Ecto neural progenitor cell (in vitro differentiated cells): ENCODE results near the gene ARL14EP.

ENCODE experiments used
- DNase-seq: peaks from one replicate; pipeline ENCODE4 v3.0.0-alpha.2; 2018; ENCODE audit warnings: low spot score

ARL14EP gene

DNA sequence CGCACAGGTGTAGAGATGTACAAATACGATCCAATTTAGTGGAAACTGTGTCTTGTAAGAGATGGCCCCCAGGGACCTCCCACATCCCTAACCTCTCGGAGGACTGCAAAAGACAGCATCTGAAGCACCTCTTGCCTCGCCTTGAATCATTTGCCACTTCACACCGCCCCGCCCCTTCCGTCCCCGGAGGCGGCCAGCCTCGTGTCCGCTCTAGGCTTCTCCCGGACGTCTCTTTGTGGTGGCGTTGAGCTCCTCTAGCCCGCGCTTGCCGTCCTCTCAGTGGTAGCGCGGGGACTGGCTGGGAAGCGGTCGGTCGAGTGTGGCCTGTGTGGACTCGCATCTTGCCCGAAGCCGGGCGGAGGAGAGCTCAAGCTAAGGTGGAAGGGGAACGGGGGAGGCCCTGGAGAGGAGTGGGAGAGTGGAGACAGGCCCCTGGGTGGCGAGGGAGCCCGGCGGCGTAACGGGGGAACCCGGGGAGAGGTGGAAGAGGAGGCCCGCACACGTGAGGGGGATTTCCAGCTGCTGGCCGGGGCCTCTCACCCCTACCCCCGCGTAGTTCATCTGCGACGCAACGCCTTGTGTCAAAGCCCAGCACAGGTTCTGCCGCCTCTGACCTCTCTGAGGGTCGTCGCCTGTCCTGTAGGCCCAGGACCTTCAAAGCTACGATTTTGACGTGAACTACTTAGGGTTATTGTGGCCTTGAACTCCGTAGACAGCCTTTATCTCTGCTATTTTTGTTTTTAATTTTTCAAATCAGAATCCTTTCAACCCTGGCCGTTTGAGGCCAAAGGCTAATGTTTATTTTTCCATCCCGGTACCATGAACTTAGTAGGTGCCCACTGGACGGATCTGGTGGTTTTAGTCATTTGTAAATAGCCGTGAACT lies at the start of gene ARL14EP:
TSS of gene ARL14EP (plus strand) at position 279 of the 885 bp plus-strand sequence. CDS start 7,845 bp downstream, outside the sequence.
- DNase-seq: peak; percentile 95

DNA sequence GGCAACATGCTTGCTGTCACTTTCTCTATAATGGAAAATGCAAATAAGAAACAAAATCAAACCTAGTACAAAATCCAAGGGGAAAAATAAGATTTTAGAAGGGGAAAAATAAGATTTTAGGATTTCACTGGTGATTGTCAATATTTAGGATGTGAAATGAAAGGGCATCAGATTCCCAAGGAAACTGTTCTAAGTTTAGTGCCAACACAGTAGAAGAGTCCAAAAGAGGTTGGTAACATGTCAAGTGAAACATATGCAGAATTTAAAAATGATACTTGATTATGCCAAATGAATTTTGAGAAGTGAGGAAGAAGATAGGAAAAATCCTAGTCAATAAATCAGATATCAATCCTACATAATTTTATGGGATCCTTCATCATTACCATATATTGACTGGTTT lies 45.7 kb upstream of the ARL14EP start:
- DNase-seq: no peak

DNA sequence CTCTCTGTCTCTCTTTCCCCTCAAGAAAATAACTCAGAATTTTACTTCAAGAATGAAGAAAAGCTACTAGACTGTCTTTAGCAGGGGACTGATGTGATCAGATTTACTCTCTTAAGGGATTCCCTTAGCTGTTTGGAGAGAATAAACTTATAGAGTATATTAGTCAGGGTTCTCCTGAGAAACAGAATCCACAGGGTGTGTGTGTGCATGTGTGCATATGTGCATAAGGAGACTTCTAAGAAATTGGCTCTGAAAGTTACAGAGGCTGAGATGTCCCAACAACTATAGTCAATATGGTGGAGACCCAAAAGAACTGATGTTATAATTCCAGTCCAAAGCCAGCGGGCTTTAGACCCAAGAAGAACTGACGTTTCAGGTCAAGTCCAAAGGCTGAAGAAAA lies 43.1 kb upstream of the ARL14EP start:
- no peak for DNase-seq

DNA sequence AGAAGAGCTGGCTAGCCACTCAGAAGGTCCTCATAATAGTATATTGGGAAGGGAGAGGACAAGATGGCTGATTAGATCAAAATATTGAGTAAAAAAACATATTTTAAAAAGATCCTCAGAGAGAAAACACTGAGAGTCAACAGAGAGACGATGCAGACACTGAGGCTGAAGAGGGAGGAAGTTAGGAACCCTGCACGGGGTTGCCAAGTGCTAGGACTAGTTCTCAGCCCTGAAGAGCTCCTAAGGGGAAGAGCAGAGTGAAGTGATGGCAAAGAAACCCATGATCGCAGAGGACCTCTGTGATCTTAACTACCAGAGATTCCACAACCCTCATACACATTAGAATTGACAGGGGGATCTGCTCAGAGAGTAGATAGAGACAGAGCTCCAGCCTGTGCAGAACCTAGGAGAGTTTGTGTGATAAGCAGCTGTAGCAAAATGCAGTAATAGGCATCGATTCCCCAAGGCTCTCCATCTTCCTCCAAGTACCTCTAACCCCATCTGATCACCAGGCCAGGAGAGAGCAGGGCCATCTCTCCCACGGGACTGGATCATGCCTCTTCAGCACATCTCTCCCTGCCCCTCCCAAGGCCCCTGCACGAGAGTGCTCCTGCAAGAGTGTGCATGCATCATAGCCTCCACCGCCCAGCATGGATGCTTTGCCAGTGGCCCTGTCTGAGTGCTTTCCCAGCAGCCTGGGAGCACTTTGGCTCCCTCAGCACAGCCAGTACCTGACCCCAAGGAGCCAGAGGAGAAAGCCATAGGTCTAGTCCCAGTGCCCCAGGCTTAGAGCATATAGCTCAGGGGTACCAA lies 41.2 kb upstream of the ARL14EP start:
- no peak for DNase-seq

DNA sequence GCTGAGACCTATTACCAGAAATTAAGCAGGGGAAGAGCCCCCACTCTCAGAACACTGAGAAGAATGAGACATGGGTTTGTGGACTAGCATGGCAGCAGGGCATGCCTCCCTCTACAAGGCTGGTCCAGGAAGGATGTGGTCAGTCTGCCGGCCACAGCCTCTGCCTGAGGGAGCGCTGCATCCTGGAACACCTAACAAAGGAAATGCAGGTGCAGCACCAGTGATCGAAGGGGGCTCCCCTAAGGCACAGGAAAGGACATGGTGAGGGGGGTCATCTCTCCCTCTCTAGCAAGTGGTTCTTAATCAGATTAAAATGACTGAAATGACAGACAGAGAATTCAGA lies 40.6 kb upstream of the ARL14EP start:
- DNase-seq: no peak

DNA sequence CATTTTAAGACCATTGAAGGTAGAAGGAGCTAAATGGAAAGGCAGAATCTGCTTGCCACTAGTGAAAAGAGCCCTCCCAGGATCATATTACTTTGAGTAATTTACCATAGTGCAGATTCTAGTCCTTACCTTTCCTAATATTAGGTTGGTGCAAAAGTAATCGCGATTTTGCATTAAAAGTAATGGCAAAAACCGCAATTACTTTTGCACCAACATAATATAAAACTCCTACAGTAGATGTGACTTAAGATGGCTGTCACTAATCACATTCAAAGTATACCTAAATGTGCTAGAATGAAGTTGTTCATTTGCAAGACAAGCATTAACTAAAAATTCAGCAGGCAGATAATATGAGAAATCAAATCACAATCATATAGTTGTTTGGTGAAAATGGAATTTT lies 38.1 kb upstream of the ARL14EP start:
- DNase-seq: no peak

DNA sequence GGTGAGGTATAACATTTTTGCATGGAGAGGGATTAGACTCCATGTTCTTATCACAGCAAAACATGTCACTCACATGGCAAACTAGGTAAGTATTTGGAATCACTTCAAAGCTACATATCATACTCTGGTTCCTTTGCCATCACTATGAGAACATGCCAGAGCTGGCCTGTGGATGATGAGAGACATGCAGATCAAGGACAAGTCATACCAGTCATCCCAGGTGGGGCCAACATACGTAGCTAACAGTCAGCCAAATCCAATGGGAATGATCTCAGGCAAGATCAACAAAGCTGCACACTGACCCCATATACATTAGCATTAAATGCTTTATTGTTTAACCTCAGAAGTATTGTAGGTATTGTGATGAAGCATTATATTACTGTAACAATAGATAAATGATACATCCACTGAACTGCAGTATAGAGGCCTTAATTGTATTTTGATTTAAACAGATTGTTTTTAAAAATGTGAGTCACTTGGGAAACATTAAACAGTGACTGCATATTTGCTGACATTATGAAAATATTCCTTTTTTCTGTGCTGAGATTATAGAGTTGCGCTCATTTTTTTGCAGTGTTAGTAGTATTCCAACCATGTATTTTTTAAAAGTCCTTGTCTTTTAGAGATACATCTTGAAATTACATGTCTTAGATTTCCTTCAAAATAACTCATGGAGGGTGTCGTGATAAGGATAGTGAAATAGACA lies 37.3 kb upstream of the ARL14EP start:
- DNase-seq: no peak

DNA sequence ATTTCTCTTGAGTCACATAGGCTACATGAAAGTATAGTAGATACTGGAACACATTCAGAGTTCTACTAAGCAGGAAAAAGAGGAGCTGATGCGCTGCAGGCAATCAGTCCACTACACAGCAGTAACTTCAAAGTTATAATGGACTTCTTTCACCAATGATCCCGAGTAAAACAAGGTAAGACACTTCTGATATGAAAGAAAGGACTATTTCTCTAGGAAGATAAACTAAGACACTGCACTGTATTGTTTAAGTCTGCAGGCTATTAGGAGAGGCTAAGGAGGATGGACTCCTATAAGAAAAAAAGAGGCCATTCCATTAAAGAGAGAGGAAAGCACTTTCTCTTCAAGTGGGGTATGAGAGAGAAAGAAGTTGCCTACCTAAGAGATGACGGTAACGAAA lies 31.6 kb upstream of the ARL14EP start:
- no peak for DNase-seq

DNA sequence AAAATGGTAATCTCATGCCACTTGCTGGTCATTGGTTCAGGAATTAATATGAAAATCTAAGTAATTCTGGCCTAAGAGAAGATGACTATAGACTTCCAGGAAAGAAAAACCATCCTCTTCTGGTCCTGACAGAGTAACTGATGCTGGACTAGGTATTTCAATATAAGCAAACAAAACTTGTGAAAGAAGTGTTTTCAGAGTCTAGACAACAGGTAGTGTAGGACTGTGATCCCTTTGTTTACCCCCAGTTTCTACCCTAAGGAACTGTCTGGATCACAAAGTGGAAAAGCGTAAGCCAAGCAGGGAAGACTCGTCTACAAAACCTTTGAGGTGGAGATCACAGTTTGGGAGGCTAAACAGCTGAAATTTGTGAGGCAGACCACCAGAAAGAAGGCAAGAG lies 30.4 kb upstream of the ARL14EP start:
- DNase-seq: no peak

DNA sequence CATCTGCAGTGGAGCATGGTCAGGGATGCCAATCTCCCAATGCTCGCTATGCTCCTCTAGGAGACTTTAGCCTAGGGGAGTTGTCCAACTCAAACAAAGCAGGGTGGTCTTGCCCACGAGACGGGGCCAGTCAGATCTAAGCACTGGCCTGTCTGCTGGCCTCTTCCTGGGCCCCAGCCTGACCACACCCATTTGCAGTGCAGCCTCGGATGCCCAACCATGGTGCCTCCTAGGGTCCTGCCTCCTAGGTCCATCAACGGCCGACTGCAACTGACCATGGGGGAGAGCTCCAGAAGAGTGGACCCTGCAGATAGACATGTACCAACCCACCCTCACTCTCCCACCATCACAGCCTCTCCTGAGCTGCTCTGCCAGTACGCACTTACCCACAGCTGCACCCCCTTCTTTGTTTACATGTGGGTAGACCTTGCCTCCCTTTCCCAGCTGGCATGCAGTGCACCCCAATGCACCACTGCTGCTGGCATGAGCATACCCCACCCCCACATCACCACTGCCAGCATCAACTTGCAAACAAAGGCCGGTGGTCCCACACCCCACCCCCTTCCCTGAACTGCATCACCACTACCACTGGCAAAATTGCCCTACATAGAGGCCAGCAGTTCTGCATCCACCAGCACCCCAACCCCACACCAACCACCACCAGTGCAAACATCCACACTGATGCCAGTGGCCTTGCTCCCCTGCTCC lies 27.6 kb upstream of the ARL14EP start:
- no peak for DNase-seq

DNA sequence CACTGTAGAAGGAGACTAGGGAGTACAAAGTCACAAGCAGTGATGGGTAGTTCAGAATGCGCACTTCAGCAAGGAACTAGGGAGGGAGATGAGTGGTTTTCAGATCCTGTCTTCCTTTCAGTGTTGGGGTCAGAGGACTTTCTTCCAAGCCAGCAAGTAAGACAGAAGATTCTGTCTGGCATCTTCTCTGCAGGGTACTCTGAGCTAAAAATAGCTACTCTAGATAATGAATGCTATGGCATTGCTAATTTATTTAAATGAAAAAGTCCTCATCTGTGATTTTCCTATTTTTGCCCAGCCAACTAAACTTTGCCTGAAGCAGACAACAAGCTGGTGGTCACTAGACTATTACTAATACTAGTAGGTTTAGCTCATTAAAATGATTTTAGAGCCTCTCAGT lies 18.3 kb upstream of the ARL14EP start:
- no peak for DNase-seq

DNA sequence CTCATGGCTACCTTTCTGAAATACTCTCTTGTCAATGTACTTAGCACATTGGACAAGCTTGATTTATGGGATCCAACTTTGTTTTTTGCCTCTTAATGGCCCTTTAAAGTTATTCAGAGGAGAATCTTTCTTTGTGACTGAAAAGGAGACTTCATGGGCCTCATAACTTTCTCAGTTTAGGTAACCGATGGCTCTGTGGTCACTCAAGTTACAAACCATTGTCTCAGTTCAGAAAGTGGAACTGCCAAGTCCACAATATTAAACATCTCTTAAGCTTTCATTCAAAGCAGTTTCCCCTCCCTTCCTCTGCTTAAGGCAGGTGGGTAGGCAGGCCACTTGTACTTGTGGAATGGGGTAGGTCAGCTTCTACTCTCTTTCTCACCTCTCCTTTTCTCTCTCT lies 12.3 kb upstream of the ARL14EP start:
- no peak for DNase-seq

DNA sequence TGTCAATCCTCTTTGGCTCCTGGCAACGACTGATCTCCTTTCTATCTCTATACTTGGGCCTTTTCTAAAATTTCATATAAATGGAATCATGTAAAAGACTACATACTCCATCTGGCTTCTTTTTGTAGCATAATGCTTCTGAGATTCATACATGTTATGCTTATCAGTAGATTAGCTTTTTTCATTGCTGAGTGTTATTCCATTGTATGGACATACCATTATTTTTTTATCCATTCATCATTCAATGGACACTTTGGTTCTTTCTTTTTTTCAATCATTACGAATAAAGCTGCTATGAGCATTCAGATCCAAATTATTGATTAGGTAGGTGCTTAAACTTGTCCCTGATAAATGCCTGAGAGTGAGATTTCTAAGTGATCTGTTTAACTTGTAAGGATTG lies 11.7 kb upstream of the ARL14EP start:
- DNase-seq: no peak

DNA sequence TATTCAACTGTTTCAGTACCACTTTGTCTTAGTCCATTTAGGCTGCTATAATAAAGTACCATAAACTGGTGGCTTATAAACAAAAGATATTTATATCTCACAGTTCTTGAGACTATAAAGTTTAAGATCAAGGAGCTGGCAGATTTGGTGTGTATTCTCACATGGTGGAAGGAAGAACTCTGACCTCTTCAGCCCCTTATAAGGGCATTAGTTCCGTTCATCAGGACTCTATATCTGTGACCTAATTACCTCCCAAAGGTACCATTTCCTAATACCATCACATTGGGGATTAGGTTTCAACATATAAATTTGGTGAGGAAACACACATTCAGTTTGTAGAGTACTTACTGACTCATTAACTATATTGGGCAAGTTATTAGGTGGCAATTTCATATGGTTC lies 10.7 kb upstream of the ARL14EP start:
- no peak for DNase-seq

DNA sequence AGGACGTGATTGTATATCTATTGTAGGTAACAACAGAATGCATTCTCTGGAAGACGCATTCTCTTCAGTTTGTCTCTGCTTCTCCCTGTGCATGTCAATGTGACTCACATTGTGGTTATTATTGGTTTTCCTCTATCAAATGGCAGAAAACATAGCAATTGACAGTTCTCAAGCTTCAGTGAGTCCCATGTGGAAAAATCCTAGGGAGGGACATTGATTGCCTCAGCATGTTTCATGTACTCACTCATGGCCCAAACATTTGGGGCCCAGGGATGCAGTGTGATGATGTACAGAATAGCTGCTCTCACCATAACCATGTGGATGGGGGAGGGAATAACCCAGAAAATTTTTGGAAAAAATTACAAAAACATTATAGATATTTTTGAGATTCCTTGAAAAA lies 9.3 kb upstream of the ARL14EP start:
- no peak for DNase-seq

DNA sequence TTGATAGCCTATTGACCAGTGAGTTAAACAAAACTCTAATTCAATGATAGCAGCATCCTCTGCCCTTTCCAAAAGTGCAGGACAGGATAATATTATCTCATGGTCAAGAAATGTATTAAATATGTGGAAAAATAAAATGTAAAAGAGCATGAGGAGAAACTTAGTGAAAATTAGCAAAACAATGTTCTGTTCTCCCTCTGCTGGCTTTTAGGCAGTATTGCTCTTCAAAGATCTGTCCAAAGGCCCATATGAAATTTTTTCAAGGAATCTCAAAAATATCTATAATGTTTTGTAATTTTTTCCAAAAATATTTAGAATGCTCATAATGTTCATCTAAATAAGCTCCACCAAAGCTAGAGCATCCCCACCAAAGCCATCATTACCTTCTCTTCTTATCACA lies 8.3 kb upstream of the ARL14EP start:
- no peak for DNase-seq

DNA sequence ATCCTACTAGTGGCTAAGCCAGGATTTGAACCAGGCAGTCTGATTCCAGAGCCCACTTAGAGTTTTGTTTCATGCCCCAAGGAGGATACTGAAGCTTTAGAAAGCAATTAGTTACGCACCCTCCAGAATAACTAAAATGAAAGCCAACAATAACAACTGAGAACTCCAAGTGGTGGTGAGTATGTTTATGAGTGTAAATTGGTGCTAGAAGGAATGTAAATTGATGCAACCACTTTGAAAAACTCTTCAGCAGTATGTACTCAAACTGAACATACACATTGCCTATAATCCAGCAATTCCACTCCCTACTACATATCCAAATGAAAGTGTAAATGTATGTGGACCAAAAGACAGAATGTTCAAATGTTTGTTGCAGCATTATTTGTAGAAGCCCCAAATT lies 6.7 kb upstream of the ARL14EP start:
- DNase-seq: no peak

DNA sequence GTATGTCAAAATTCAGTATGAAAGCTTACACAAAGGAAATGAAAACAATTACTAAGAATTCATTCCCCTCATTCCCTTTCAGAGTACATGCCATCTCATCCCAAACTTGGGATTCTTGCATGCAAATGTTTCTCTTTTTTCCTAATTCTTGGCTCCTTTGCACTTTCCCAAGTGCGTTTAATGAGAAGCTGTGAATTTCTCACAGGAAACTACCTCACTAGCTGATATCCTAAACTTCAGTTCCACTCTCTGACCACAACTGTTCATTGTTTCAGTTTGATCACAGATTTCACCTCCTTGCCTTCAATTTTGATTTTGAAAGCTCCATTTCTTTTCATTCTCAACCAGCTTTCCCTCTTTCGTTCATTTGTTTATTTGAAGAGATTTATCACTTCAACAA lies 5.9 kb upstream of the ARL14EP start:
- no peak for DNase-seq

DNA sequence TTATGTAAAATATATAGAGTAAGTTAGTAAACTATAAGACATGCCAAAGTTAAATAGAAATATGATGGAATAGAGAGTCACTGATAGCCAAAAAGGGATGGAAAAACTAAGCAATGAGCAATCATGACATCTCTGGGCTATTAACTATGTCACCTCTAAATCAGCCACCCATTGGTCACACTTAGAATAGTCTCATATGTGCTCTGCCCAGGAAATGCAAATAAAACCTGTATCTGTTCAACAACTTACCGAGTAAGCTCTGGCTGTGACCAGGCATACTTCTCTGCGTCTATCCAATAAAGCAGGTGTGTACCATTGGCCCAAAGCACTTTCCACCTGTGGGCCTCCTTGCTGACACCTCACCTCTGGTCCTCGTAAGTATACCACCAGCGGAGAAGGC lies 1.6 kb upstream of the ARL14EP start:
- DNase-seq: no peak

DNA sequence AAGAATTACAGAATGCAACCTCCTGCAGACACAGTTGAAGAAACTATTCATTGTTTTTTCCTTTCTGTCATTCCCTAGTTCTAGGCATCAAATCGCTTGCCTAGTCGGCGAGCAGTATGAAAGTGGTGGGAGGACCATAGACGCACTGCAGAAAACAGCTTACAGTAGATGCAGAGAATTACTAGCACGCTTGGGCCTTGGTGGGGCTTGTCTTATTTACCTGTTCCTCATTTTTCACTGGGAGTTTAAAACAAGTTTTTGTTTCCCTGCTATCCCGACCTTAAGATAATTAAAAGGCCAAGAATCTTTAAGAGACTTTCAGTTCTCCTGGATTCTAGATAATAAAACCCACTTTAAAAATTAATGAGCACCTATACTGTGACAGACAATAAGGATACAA lies 713 bp upstream of the ARL14EP start:
- DNase-seq: no peak

DNA sequence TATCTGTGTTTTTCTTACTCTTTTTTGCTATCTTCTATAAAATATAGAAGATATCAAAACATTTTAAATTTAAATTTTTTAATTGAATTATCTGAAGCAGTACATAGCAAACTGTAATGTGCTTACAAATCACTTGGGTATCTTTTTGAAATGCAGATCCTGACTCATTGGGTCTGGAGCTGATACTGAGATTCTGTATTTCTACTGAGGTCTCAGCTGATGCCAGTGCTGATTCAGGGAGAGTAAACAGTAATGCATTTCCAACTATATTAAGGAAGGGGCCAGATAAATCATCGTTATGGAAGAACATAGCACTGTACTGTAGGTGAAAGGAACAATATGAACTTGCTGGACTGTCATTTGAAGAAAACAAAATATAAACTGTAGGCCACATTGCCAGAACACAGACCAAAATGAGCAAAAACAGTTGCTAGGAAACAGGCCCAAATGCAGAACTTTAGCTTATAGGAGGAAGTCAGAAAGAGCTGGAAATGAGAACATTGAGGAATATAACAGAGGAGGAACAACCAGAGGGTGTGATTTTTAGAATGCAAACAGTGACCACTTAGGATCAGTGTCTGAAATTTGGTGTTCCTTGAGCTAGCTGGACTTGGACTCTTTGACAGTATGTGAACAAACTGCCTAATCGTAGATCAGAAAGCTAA lies 3.3 kb downstream of the ARL14EP start:
- DNase-seq: no peak

DNA sequence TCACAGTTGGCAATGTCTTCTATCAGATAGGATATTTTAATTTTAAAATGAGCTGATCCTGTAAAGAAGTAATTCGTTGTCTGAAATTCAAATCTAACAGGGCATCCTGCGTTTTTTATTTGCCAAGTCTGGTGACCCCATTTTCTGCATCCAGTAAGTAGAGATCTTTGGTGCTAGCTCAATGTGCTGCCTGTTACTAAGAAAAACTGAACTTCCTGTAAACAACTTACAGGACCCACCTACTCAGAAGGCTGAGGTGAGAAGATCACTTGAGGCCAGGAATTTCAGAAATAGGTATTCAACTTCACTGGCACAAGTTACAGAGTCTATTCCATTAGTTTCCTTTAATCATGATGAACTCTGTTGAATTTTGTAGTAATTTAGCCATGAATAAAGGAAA lies 4.0 kb downstream of the ARL14EP start:
- DNase-seq: no peak
